ENCODE measurements around the gene ARL5A.

The ARL5A gene

GRCh38 chr2:151767536-151767935, 60.7 kb downstream of the ARL5A start:
- FAIRE-seq (no peak), DNase-seq (ENCODE audit: low spot score) (no peak)

DNA sequence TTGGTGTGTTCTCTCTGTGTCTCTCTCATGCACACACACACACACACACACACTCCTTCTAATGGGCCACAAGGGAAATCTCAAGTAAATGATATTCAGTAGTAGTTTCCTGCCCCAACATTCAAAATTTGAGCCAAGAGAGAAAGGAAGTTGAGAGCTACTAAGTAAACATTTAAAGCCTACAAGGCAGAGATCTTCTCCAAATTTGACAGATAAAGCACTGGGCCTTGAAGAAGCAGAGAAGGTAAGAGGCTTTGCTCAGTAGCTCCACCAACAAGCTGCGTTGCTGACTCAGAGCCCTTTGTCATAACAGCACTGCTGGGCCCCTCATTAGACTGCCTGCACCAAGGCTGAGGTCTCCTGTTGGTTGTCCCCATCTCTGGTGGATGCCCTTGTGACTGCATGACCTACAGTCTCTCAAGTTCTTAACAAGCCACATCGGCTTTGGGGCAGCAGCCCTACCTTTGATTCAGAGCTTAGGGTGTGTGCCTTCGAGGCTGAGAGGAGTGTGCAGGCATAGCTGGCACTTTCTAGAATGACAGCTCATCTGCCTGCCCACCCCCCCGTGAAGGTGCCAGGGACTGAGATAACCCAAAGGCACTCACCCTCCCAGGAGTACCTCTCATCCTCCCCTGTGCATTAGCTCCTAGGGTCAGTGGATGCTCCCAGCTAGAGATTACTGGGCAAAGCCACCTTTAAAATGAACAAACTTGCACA, 61.6 kb downstream of the ARL5A start:
- FAIRE-seq (no peak), DNase-seq (ENCODE audit: low spot score) (no peak)

DNA sequence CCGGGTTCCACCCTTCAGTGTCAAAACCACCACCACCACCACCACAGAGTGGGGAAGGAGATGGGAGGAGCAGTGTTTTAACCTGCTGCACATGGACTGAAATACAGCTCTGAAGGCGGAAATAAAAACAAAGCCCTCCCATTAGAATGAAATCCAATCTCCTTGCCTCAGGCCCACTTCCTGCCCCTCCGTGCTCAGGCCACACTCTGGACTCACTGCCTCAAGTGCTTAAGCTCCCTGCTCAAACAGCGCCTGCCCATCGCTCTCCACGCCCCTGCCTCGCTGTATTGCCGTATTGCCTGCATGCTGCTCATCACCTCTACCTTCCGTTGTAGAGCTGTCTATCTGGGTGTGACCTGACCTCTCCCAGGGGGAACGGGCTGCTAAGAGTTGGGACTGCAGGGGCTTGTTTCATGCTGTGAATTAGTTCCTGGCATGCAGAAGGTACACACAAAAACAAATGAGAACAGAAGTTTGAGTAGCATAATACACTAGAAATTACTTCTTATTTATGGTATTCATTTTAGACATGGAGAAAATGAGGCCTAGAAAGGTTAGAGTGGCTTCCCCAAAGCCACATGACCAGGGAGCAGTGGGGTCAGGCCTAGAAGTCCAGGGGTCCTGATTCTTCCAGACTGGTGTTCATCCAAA, 62.3 kb downstream of the ARL5A start:
- no peak for FAIRE-seq

GRCh38 chr2:151762694-151763093, 65.5 kb downstream of the ARL5A start:
- FAIRE-seq: no peak

More for the DNA sequence above, 62.3 kb downstream of the ARL5A start:
- no peak for DNase-seq (ENCODE audit: low spot score)

DNA sequence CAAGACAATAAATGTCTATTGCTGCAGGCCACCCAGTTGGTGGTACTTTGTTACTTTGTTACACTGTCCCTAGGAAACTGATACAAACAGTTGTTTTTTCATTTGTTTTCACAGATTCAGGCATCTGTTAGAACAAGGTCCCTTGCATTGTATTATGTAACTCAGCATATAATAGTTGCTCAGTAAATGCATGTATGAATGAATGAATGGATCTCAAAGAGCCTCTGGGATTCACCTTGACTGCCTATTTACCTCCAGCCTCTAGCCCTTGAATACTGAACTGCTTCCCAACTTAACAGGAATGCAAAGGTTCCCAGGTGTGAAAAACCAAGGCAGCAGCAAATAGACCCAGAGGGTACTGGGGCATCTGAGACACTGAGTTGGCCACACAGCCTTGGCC, 66.5 kb downstream of the ARL5A start:
- DNase-seq (ENCODE audit: low spot score) (no peak), FAIRE-seq (no peak)

More at GRCh38 chr2:151762694-151763093, 65.5 kb downstream of the ARL5A start:
- no peak for DNase-seq (ENCODE audit: low spot score)

- DNase-seq (ENCODE audit: low spot score) (no peak), FAIRE-seq (no peak)
Measured at GRCh38 chr2:151761193-151761592, 67.0 kb downstream of the ARL5A start.

DNA sequence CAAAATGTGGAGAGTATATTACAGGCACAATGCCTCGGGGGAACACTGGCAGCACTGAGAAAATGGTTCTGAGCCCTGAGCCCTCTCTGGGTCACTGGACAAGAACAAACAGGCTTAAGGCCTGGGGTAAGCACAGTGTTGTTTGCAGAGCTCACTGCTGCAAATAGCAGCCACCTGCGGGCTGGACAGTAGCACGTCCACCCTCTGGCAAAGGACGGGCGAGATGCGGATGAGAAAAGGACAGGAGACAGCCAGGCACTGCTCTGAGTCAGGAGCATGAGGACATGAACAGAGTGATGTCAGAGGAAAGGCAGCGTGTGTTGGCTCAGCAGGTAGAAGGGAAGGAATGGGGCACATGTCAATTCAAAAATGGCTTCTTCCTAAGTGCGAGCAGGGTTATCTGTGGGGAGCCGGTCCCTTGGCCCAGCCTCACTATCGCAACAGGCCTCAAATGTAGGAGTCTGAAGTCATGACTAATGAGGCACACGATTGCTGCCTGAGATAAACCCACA, 68.0 kb downstream of the ARL5A start:
- DNase-seq (ENCODE audit: low spot score) (no peak), FAIRE-seq (no peak)

- FAIRE-seq: no peak
- no peak for DNase-seq (ENCODE audit: low spot score)
Measured at GRCh38 chr2:151758744-151759143, 69.5 kb downstream of the ARL5A start.

DNA sequence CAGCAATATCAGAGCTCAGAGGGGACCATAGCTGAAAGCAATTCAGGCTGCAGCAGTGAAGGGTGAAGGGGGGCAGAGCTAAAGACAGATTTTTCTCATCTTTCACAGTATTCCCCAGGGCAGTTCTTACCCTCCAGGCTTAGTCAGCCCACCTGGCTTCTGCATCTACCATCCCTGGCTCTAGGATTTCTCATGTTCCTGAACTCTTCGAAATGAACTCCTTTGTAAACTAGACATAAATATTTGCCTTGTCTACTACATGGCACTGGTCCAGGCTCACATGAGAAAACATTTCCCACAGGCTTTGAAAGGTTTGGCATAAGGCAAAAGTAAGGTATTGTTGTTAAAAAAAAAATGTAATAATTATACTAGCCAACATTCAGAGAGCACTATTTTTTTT, 70.4 kb downstream of the ARL5A start:
- no peak for FAIRE-seq

DNA sequence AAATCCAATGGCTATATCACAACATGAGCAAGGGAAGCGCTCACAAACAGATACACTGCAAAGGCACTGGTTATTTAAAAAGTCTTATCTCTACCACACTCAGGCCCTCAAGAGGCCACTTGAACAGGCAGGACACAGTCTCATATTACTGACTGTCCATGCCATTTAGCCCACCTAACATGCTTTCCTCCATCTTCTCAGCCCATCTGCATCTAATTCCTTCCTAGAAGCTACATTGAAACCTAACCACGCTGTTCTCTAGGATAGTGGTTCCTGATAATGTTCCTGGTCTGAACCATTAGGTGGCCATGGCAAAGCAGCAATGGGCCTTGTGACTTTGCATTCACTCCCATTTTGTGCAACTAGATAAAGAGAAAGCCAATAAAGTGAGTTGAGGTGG, 71.4 kb downstream of the ARL5A start:
- DNase-seq (ENCODE audit: low spot score): no peak
- no peak for FAIRE-seq

More for the DNA sequence above, 70.4 kb downstream of the ARL5A start:
- no peak for DNase-seq (ENCODE audit: low spot score)

DNA sequence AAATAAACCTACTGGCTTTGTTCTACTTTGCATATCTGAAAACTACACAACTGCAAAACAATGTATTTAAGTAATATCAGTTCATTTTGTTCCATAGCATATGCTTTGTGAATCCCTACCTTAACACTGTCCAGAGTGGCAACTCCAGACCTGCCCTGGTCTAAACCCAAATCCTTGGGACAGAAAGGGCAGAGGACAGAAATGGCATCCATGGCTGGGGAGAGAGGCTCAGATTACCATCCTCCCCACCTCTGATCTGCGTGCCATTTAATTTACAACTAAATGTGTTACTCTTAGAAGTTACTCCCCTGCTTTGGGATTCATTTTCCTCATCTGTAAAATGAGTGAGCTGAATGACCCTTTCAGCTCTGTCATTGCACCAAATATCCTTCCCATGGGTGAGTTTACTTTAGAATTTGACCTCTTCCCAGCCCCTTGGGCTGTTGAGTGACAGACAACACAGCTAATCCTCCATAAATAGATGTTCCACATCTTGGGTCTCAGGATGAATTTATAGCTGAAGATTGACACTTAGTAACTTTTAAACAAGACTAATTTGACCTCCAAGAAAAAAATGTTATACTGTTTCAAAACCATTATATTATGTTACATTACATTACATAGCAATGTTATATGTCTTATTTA, 73.8 kb downstream of the ARL5A start:
- FAIRE-seq: no peak
- DNase-seq (ENCODE audit: low spot score): no peak

GRCh38 chr2:151753540-151753939, 74.7 kb downstream of the ARL5A start:
- no peak for FAIRE-seq
- DNase-seq (ENCODE audit: low spot score): no peak
